Keratinocyte (primary cell): ENCODE results near the gene BICD1. TPM values are rescaled to one million over a fixed set of nuclear protein-coding genes. Genes with fewer than 3 reads are reported as not detected.

Experiments
- DNase-seq: peaks from one replicate; pipeline ENCODE4 v3.0.0-alpha.2; 2011; ENCODE audit warnings: low read depth, missing footprints, low spot score
- FAIRE-seq: peaks from 2 replicates; lab custom pipeline; 2011; peaks lifted over from hg19 to GRCh38; lab: Jason Lieb, UNC
- H2AFZ ChIP-seq: 2 replicates; pipeline ENCODE4 v1.6.0; 2012; ENCODE audit warnings: low read length, control low read depth, inconsistent platforms; ENCODE audit not compliant: control insufficient read depth
- H3K27ac ChIP-seq: 2 replicates; pipeline ENCODE4 v1.5.1; 2011; ENCODE audit warnings: low read length; ENCODE audit not compliant: control insufficient read depth, insufficient read depth
- H3K27me3 ChIP-seq: 3 replicates; pipeline ENCODE4 v1.6.0; 2011; ENCODE audit warnings: low read length; ENCODE audit not compliant: control insufficient read depth, insufficient read depth; ENCODE audit errors: extremely low read depth
- H3K36me3 ChIP-seq, 2 experiments: 2 replicates in 1 of 2; 3 replicates in 1 of 2; pipeline ENCODE4 v1.5.1; 2011; ENCODE audit warnings: low read length in 2 of 2, mild to moderate bottlenecking in 1 of 2; ENCODE audit not compliant: control insufficient read depth in 2 of 2, insufficient read depth in 2 of 2; ENCODE audit errors: extremely low read depth in 1 of 2
- H3K4me1 ChIP-seq: 3 replicates; pipeline ENCODE4 v1.5.1; 2011; ENCODE audit warnings: low read length; ENCODE audit not compliant: control insufficient read depth, insufficient read depth; ENCODE audit errors: extremely low read depth
- H3K4me2 ChIP-seq: 3 replicates; pipeline ENCODE4 v1.6.0; 2011; ENCODE audit warnings: low read depth, low read length; ENCODE audit not compliant: control insufficient read depth, insufficient read depth; ENCODE audit errors: extremely low read depth
- H3K4me3 ChIP-seq, 3 experiments: fragments of 200-600 bp in 1 of 3; sonication (generic) in 1 of 3; 2 replicates in 2 of 3; 3 replicates in 1 of 3; pipeline ENCODE4 v1.5.1; 2011 to 2016; ENCODE audit warnings: low read length in 3 of 3, mild to moderate bottlenecking in 3 of 3, control low read depth in 2 of 3, inconsistent platforms in 1 of 3, low read depth in 1 of 3, mixed read lengths in 1 of 3, mixed run types in 1 of 3, moderate library complexity in 1 of 3; ENCODE audit not compliant: control insufficient read depth in 2 of 3, insufficient read depth in 2 of 3; ENCODE audit errors: extremely low read depth in 1 of 3
- H3K79me2 ChIP-seq: 2 replicates; pipeline ENCODE4 v1.6.0; 2012; ENCODE audit warnings: low read length; ENCODE audit not compliant: control insufficient read depth, insufficient read depth
- H3K9ac ChIP-seq: 3 replicates; pipeline ENCODE4 v1.6.0; 2011; ENCODE audit warnings: low read length; ENCODE audit not compliant: control insufficient read depth, insufficient read depth; ENCODE audit errors: extremely low read depth
- H3K9me1 ChIP-seq: 3 replicates; pipeline ENCODE4 v1.6.0; 2011; ENCODE audit warnings: low read length; ENCODE audit not compliant: control insufficient read depth, insufficient read depth; ENCODE audit errors: extremely low read depth
- H3K9me3 ChIP-seq: 2 replicates; pipeline ENCODE4 v1.5.1; 2012; ENCODE audit warnings: low read depth, low read length; ENCODE audit not compliant: control insufficient read depth
- H4K20me1 ChIP-seq: 3 replicates; pipeline ENCODE4 v1.6.0; 2011; ENCODE audit warnings: low read length; ENCODE audit not compliant: control insufficient read depth, insufficient read depth; ENCODE audit errors: extremely low read depth
- CTCF ChIP-seq, 3 experiments: IDR thresholded peaks in 1 of 3; conservative IDR thresholded peaks in 1 of 3; optimal IDR thresholded peaks in 1 of 3; 2 replicates in 2 of 3; 3 replicates in 1 of 3; pipeline versions ENCODE3 to v1.5.1; 2011; ENCODE audit warnings: low read length in 3 of 3, mild to moderate bottlenecking in 3 of 3, moderate library complexity in 2 of 3, control low read depth in 1 of 3, inconsistent platforms in 1 of 3; ENCODE audit not compliant: insufficient read depth in 2 of 3; ENCODE audit errors: extremely low read depth in 1 of 3
- EZH2 ChIP-seq: IDR thresholded peaks from one replicate; pipeline ENCODE4 v1.6.1; 2012; ENCODE audit warnings: inconsistent platforms, mild to moderate bottlenecking, low read length, moderate library complexity
- dilution Hi-C: fragments of 300-500 bp; cut with MboI; formaldehyde crosslinking; loops from one replicate; pipeline ENCODE4 v1.7.0; 2020; ENCODE audit warnings: low sequenced_read_pairs; ENCODE audit not compliant: extremely low pct_ligation_motif_present
- polyA plus RNA-seq, 5 experiments: library from polyadenylated mRNA; depleted of rRNA in 3 of 5; stranded (reverse) in 3 of 5; stranded (forward) in 1 of 5; unstranded in 1 of 5; fragments of >200 nt; gene quantifications; 1 replicate in 1 of 5; 2 replicates in 3 of 5; 3 replicates in 1 of 5; pipeline versions ENCODE4 v1.2.1 to v1.2.3, GENCODE V29; 2011 to 2012; ENCODE audit warnings: missing spikeins in 2 of 5, low read depth in 1 of 5, low replicate concordance in 1 of 5

The BICD1 gene
- polyA plus RNA-seq, 1 donor (not counting 4 experiments of a cell fraction or from before 2014, with no cell fraction given) = 10.2 TPM

DNA sequence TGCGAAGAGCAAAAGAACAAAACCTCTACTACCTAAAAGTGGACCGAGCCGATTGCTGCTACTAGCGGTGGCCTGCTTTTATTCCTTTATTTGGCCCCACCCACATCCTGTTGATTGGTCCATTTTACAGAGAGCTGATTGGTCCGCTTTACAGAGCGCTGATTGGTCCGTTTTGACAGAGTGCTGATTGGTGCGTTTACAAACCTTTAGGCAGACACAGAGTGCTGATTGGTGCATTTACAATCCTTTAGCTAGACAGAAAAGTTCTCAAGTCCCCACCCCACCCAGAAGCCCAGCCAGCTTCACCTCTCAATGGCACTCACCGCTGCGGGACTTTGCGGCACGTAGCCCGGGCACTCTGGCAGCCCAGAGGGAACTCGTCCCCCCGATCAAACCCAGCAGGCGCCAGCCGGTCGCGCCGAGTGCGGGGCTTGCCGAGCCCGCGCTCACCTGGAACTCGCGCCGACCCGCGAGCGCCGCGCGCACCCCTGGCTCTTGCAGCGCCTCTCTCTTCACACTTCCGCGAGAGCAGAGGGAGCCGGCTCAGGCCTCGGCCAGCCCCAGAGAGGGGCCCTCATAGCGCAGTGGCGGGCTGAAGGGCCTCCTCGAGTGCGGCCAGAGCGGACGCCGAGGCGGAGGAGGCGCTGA, 284.0 kb downstream of the BICD1 start:
- FAIRE-seq = peak; percentile 26

DNA sequence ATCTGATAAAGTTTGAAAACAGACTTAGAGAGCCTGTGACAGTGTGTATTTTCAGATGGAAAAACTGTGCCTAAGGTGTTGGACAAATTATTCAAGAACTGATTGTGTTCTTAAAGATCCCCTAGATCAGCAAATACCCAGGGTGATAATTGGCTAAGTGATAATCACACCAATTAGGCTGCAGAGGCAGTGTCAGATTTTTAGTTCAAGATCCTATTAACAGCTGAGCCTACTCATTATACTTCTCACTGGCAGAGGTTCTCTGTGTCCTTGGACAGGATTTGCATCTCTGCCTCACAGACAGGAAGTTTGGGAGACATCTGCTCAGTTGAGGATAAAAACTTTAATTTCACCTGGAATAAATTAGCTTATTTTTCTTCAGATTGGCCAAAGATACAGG, 288.4 kb downstream of the BICD1 start:
- Histone ChIP-seq H2AFZ (no peak overlapping the region), H3K9me3 (no peaks in the 10 kb centered on the region), H3K79me2 (no peaks in the 10 kb centered on the region), H3K4me1 (peaks cover 4% of the 10 kb centered on the region), H4K20me1 (no peaks in the 10 kb centered on the region), H3K4me3 (no peak overlapping the region), H3K36me3 (no peaks in the 10 kb centered on the region), H3K27ac (no peak overlapping the region), H3K27me3 (no peaks in the 10 kb centered on the region), H3K9me1 (no peaks in the 10 kb centered on the region), H3K9ac (no peak overlapping the region), H3K4me2 (no peak overlapping the region)
- no peak for DNase-seq
- FAIRE-seq = no peak
- dilution Hi-C loops = no loop called here
- TF ChIP-seq CTCF (optimal IDR thresholded peaks at IDR 0.05 in 1 of 3, IDR thresholded peaks at IDR 0.05 in 1 of 3, conservative IDR thresholded peaks at IDR 0.05 in 1 of 3; ENCODE audit: extremely low read depth in 1 of 3, insufficient read depth in 2 of 3, low read length in 3 of 3) (no peak), EZH2 (no peak)

More for the DNA sequence above, 284.0 kb downstream of the BICD1 start:
- peak overlapping the region; percentile 80 for H2AFZ ChIP-seq
- no peaks in the 10 kb centered on the region for H3K4me1 ChIP-seq
- no peaks in the 10 kb centered on the region for H4K20me1 ChIP-seq
- H3K9me1 ChIP-seq = no peaks in the 10 kb centered on the region
- peak overlapping the region; percentile 20 to 47 (median 29) for H3K4me3 ChIP-seq
- no peak overlapping the region for H3K27ac ChIP-seq
- H3K4me2 ChIP-seq = peak overlapping the region; percentile 39
- no peaks in the 10 kb centered on the region for H3K9me3 ChIP-seq
- TF ChIP-seq CTCF (optimal IDR thresholded peaks at IDR 0.05 in 1 of 3, IDR thresholded peaks at IDR 0.05 in 1 of 3, conservative IDR thresholded peaks at IDR 0.05 in 1 of 3; ENCODE audit: extremely low read depth in 1 of 3, insufficient read depth in 2 of 3, low read length in 3 of 3) = no peak
- TF ChIP-seq EZH2 = no peak
- H3K9ac ChIP-seq = peak overlapping the region; percentile 63
- DNase-seq = no peak
- no peaks in the 10 kb centered on the region for H3K79me2 ChIP-seq
- dilution Hi-C loops = no loop called here
- H3K27me3 ChIP-seq = no peaks in the 10 kb centered on the region
- H3K36me3 ChIP-seq = no peaks in the 10 kb centered on the region
